DND-41 (cell line): ENCODE data around the gene CNTN5.

Source experiments
- CTCF ChIP-seq: IDR thresholded peaks from 2 replicates; pipeline ENCODE4 v1.5.1; 2012; ENCODE audit warnings: borderline replicate concordance, low read length, moderate library complexity, mild to moderate bottlenecking; ENCODE audit not compliant: poor library complexity, severe bottlenecking; ENCODE audit errors: extremely low read depth
- EZH2 ChIP-seq: IDR thresholded peaks from 3 replicates; pipeline ENCODE4 v1.6.1; 2012; ENCODE audit warnings: borderline replicate concordance, low read depth, mild to moderate bottlenecking, moderate library complexity, low read length, inconsistent platforms; ENCODE audit not compliant: severe bottlenecking

- TF ChIP-seq CTCF = no peak
- TF ChIP-seq EZH2 = no peak
These were observed 350.5 kb downstream of the CNTN5 start for GRCh38 chr11:99371257-99371656.
